COLO668 (cell line): ENCODE results near the gene NPB.
"Not testable (repeated sequence)": the region's sequence is repeated elsewhere in the genome, so short reads cannot be mapped to it uniquely, and the experiment has no call there.

Experiments
- DNase-seq: peaks from one replicate; lab custom pipeline; 2025; ENCODE audit not compliant: unreplicated experiment; lab: John Stamatoyannopoulos, UW

NPB gene

GRCh38 chr17:81910840-81911276, 8.8 kb downstream of the NPB start:
- DNase-seq, result peak; percentile 38

GRCh38 chr17:81911277-81911961, 9.4 kb downstream of the NPB start, which contains the start of gene PCYT2:
TSS of gene PCYT2 (minus strand) at chr17:81911399. CDS start at chr17:81911355, 44 bp downstream.
- DNase-seq, result peak; percentile 93

- no peak for DNase-seq
These were observed 9.9 kb downstream of the NPB start for GRCh38 chr17:81911969-81912368.

- peak; percentile 63 for DNase-seq
These were observed 10.6 kb downstream of the NPB start for GRCh38 chr17:81912441-81913309.

- DNase-seq, result no peak
These were observed 11.5 kb downstream of the NPB start for GRCh38 chr17:81913394-81914102.

GRCh38 chr17:81914103-81914850, 12.2 kb downstream of the NPB start:
- no peak for DNase-seq

- no peak for DNase-seq
These were observed 13.3 kb downstream of the NPB start for GRCh38 chr17:81915331-81915730.

- no peak for DNase-seq
These were observed 14.4 kb downstream of the NPB start for GRCh38 chr17:81916234-81917001.

- peak; percentile 79 for DNase-seq
These were observed 15.7 kb downstream of the NPB start, which contains the start of gene SIRT7 for GRCh38 chr17:81917565-81918332. TSS of gene SIRT7 (minus strand) at chr17:81918176. CDS start at chr17:81918131, 45 bp downstream.

GRCh38 chr17:81918333-81918669, 16.3 kb downstream of the NPB start:
- DNase-seq, result not testable (repeated sequence)

- no peak for DNase-seq
These were observed 17.0 kb downstream of the NPB start for GRCh38 chr17:81918832-81919545.

- DNase-seq, result no peak
These were observed 18.8 kb downstream of the NPB start for GRCh38 chr17:81920612-81921536.

- no peak for DNase-seq
These were observed 19.5 kb downstream of the NPB start for GRCh38 chr17:81921537-81921862.

- no peak for DNase-seq
These were observed 20.0 kb downstream of the NPB start for GRCh38 chr17:81921996-81922565.

GRCh38 chr17:81922566-81923301, 20.7 kb downstream of the NPB start:
- DNase-seq, result no peak
